HEK293 (cell line): ENCODE measurements around the gene SEMA3D.
"Not testable (repeated sequence)": the region's sequence is repeated elsewhere in the genome, so short reads cannot be mapped to it uniquely, and the experiment has no call there.

Experiments used
- CTCF ChIA-PET: fragments of 350-600 bp; formaldehyde crosslinking; extraction: SDS; loops from one replicate; lab custom pipeline; 2021; ENCODE audit warnings: antibody characterized with exemption; lab: Yijun Ruan, JAX
- POLR2A ChIA-PET: fragments of 300-600 bp; formaldehyde crosslinking; extraction: SDS; loops from one replicate; lab custom pipeline; 2020; ENCODE audit warnings: antibody characterized with exemption, inconsistent platforms; lab: Yijun Ruan, JAX
- H3K27ac ChIP-seq: fragments of 200-500 bp; sonication (Bioruptor generic); 2 replicates; pipeline ENCODE4 v1.5.1; 2014; ENCODE audit warnings: low read depth, low read length, control low read depth, inconsistent platforms; ENCODE audit errors: extremely low read depth
- H3K36me3 ChIP-seq, 2 experiments: fragments of 200-500 bp in 1 of 2; sonication (Bioruptor generic) in 1 of 2; 1 replicate in 1 of 2; 2 replicates in 1 of 2; pipeline ENCODE4 v1.5.1; 2014 to 2017; ENCODE audit warnings: inconsistent platforms in 2 of 2, low read length in 2 of 2; ENCODE audit not compliant: control insufficient read depth in 2 of 2, insufficient read depth in 1 of 2
- H3K4me1 ChIP-seq: fragments of 200-500 bp; sonication (Bioruptor generic); 2 replicates; pipeline ENCODE4 v1.5.1; 2014; ENCODE audit warnings: mild to moderate bottlenecking, low read length, inconsistent platforms; ENCODE audit not compliant: control insufficient read depth, insufficient read depth
- H3K4me3 ChIP-seq: 2 replicates; pipeline ENCODE4 v1.5.1; 2011; ENCODE audit warnings: low read depth, mild to moderate bottlenecking, control low read depth, low read length, moderate library complexity
- H3K9me3 ChIP-seq: fragments of 200-500 bp; sonication (Bioruptor generic); 2 replicates; pipeline ENCODE4 v1.5.1; 2014; ENCODE audit warnings: low read depth, low read length, inconsistent platforms; ENCODE audit not compliant: control insufficient read depth, insufficient read depth
- BCL6B ChIP-seq: fragments of 450-650 bp; formaldehyde crosslinking; IDR thresholded peaks from 2 replicates; pipeline ENCODE4 v1.5.1; 2017; ENCODE audit warnings: missing biosample characterization, missing genetic modification characterization
- EGR2 ChIP-seq: fragments of 450-650 bp; formaldehyde crosslinking; IDR thresholded peaks from 2 replicates; pipeline ENCODE4 v1.5.1; 2016; ENCODE audit warnings: low read depth, missing biosample characterization, missing genetic modification characterization
- HOXA7 ChIP-seq: sonication (generic); formaldehyde crosslinking; IDR thresholded peaks from 2 replicates; pipeline ENCODE4 v1.8.1; 2022; ENCODE audit warnings: missing genetic modification reagents, borderline replicate concordance
- PRDM6 ChIP-seq: fragments of 450-650 bp; formaldehyde crosslinking; IDR thresholded peaks from 2 replicates; pipeline ENCODE4 v1.5.1; 2017; ENCODE audit warnings: missing biosample characterization, missing genetic modification characterization
- ZFP37 ChIP-seq: fragments of 450-650 bp; formaldehyde crosslinking; IDR thresholded peaks from 2 replicates; pipeline ENCODE4 v1.5.1; 2016; ENCODE audit warnings: missing biosample characterization, missing genetic modification characterization
- ZNF202 ChIP-seq: fragments of 450-650 bp; formaldehyde crosslinking; IDR thresholded peaks from 2 replicates; pipeline ENCODE4 v1.5.1; 2016; ENCODE audit warnings: missing biosample characterization, missing genetic modification characterization, borderline replicate concordance
- ZNF221 ChIP-seq: fragments of 450-650 bp; formaldehyde crosslinking; IDR thresholded peaks from 2 replicates; pipeline ENCODE4 v1.5.1; 2017; ENCODE audit warnings: missing biosample characterization, missing genetic modification characterization, borderline replicate concordance
- ZNF23 ChIP-seq: fragments of 450-650 bp; formaldehyde crosslinking; IDR thresholded peaks from 2 replicates; pipeline ENCODE4 v1.5.1; 2016; ENCODE audit warnings: missing biosample characterization, missing genetic modification characterization, borderline replicate concordance
- ZNF302 ChIP-seq: fragments of 450-650 bp; formaldehyde crosslinking; IDR thresholded peaks from 2 replicates; pipeline ENCODE4 v1.5.1; 2016; ENCODE audit warnings: missing biosample characterization, missing genetic modification characterization, low read depth
- ZNF354C ChIP-seq: fragments of 450-650 bp; formaldehyde crosslinking; IDR thresholded peaks from 2 replicates; pipeline ENCODE4 v1.5.1; 2016; ENCODE audit warnings: missing biosample characterization, missing genetic modification characterization, low read depth, borderline replicate concordance
- ZNF366 ChIP-seq: fragments of 450-650 bp; formaldehyde crosslinking; conservative IDR thresholded peaks from 2 replicates; pipeline ENCODE4 v1.5.1; 2016; ENCODE audit warnings: missing biosample characterization, missing genetic modification characterization
- ZNF433 ChIP-seq: fragments of 450-650 bp; formaldehyde crosslinking; IDR thresholded peaks from 2 replicates; pipeline ENCODE4 v1.5.1; 2016; ENCODE audit warnings: missing biosample characterization, missing genetic modification characterization, low read depth
- ZNF48 ChIP-seq: fragments of 450-650 bp; formaldehyde crosslinking; IDR thresholded peaks from 2 replicates; pipeline ENCODE4 v1.5.1; 2016; ENCODE audit warnings: missing biosample characterization, missing genetic modification characterization
- ZNF514 ChIP-seq: fragments of 450-650 bp; formaldehyde crosslinking; IDR thresholded peaks from 2 replicates; pipeline ENCODE4 v1.5.1; 2016; ENCODE audit warnings: missing biosample characterization, missing genetic modification characterization
- ZNF558 ChIP-seq: fragments of 450-650 bp; formaldehyde crosslinking; IDR thresholded peaks from 2 replicates; pipeline ENCODE4 v1.5.1; 2016; ENCODE audit warnings: missing biosample characterization, missing genetic modification characterization
- ZNF585B ChIP-seq: fragments of 450-650 bp; formaldehyde crosslinking; IDR thresholded peaks from 2 replicates; pipeline ENCODE4 v1.5.1; 2016; ENCODE audit warnings: missing biosample characterization, missing genetic modification characterization
- ZNF623 ChIP-seq: fragments of 450-650 bp; formaldehyde crosslinking; IDR thresholded peaks from 2 replicates; pipeline ENCODE4 v1.5.1; 2016; ENCODE audit warnings: missing biosample characterization, missing genetic modification characterization
- ZNF645 ChIP-seq: fragments of 450-650 bp; formaldehyde crosslinking; IDR thresholded peaks from 2 replicates; pipeline ENCODE4; 2016; ENCODE audit warnings: missing biosample characterization, missing genetic modification characterization
- ZNF664 ChIP-seq: fragments of 450-650 bp; formaldehyde crosslinking; IDR thresholded peaks from 2 replicates; pipeline ENCODE4 v1.5.1; 2016; ENCODE audit warnings: missing biosample characterization, missing genetic modification characterization
- ZSCAN16 ChIP-seq: fragments of 450-650 bp; formaldehyde crosslinking; IDR thresholded peaks from 2 replicates; pipeline ENCODE4 v1.5.1; 2016; ENCODE audit warnings: missing biosample characterization, missing genetic modification characterization

The SEMA3D gene

GRCh38 chr7:84998665-84999064, 188.2 kb downstream of the SEMA3D start (continued):
- TF ChIP-seq PRDM6 (tag by site-specific recombination) (no peak), ZNF202 (tag by site-specific recombination) (no peak)

GRCh38 chr7:84997626-84998025, 189.2 kb downstream of the SEMA3D start:
- ChIA-PET POLR2A (no interaction called here), CTCF (no interaction called here)
- H3K27ac ChIP-seq: no peak overlapping the region
- H3K9me3 ChIP-seq: no peaks in the 10 kb centered on the region
- no peak overlapping the region for H3K4me3 ChIP-seq
- H3K4me1 ChIP-seq: peaks cover 16% of the 10 kb centered on the region
- H3K36me3 ChIP-seq: no peaks in the 10 kb centered on the region
- TF ChIP-seq ZNF354C (no peak), ZNF23 (tag by site-specific recombination) (no peak), ZSCAN16 (tag by site-specific recombination) (no peak), ZNF221 (tag by site-specific recombination) (no peak), PRDM6 (tag by site-specific recombination) (no peak), ZNF433 (tag by site-specific recombination) (no peak)

GRCh38 chr7:84992954-84993353, 193.9 kb downstream of the SEMA3D start:
- H3K4me3 ChIP-seq, H3K36me3 ChIP-seq, H3K4me1 ChIP-seq, H3K27ac ChIP-seq, H3K9me3 ChIP-seq, CTCF ChIA-PET, POLR2A ChIA-PET: not testable (repeated sequence)

GRCh38 chr7:84985073-84985784, 201.6 kb downstream of the SEMA3D start:
- no peaks in the 10 kb centered on the region for H3K36me3 ChIP-seq
- no peak overlapping the region for H3K4me3 ChIP-seq
- CTCF ChIA-PET: interaction anchor here (0.6 to 1.5 kb wide), 7 partner anchors 14 to 1615 kb away, joined by 3 to 6 read pairs (median 3); no protein-coding TSS in a partner anchor
- POLR2A ChIA-PET: no interaction called here
- no peaks in the 10 kb centered on the region for H3K9me3 ChIP-seq
- TF ChIP-seq ZNF664 (tag by site-specific recombination) (no peak), ZNF558 (tag by site-specific recombination) (no peak)
- H3K27ac ChIP-seq: no peak overlapping the region
- H3K4me1 ChIP-seq: no peaks in the 10 kb centered on the region; the same call in 1 of the 2 replicates

GRCh38 chr7:84982199-84982598, 204.7 kb downstream of the SEMA3D start:
- CTCF ChIA-PET: interaction anchor here (0.5 kb wide), 1 partner anchor 1424 kb away, joined by 3 read pairs; no protein-coding TSS in a partner anchor
- TF ChIP-seq ZNF645 (tag by site-specific recombination) (no peak), ZNF221 (tag by site-specific recombination) (no peak), ZNF302 (no peak), ZNF623 (tag by site-specific recombination) (no peak), EGR2 (tag by site-specific recombination) (no peak), ZNF585B (tag by site-specific recombination) (no peak), HOXA7 (CRISPR knock-in tag) (no peak), ZFP37 (no peak), ZNF48 (tag by site-specific recombination) (no peak), ZNF514 (no peak), ZNF366 (tag by site-specific recombination) (no peak), BCL6B (tag by site-specific recombination) (no peak)

More at GRCh38 chr7:84982199-84982598, 204.7 kb downstream of the SEMA3D start:
- Histone ChIP-seq H3K27ac (no peak overlapping the region), H3K4me3 (no peak overlapping the region), H3K4me1 (no peaks in the 10 kb centered on the region; the same call in 1 of the 2 replicates), H3K9me3 (no peaks in the 10 kb centered on the region), H3K36me3 (no peaks in the 10 kb centered on the region)
- POLR2A ChIA-PET: no interaction called here
